Measurements from ENCODE around the gene UBE2D4. TPM values are rescaled to one million over a fixed set of nuclear protein-coding genes. Genes with fewer than 3 reads are reported as not detected.

Gene UBE2D4
- polyA plus RNA-seq, 4 donors, result 19.7 to 22.8 (median 21.2) TPM

Other genes with a start within 250 kb of the UBE2D4 start
- 10 to 100 TPM; 61.2 to 86.5 (median 72.0) TPM for gene COA1, start 196.9 kb upstream of the UBE2D4 start, polyA plus RNA-seq (ENCODE audit: insufficient read length in 4 of 4)
- gene BLVRA, start 167.8 kb upstream of the UBE2D4 start, polyA plus RNA-seq (ENCODE audit: insufficient read length in 4 of 4), result 10 to 100 TPM; 48.6 to 63.2 (median 54.2) TPM
- gene MRPS24, start 56.9 kb upstream of the UBE2D4 start, polyA plus RNA-seq (ENCODE audit: insufficient read length in 4 of 4), result 100 to 1,000 TPM in 1 of 4 donors, 10 to 100 TPM in 3; 74.2 to 118 (median 87.5) TPM
- 10 to 100 TPM; 30.0 to 39.4 (median 34.8) TPM for gene URGCP, start 19.8 kb upstream of the UBE2D4 start, polyA plus RNA-seq (ENCODE audit: insufficient read length in 4 of 4)
- gene SPDYE1, start 71.5 kb downstream of the UBE2D4 start, polyA plus RNA-seq (ENCODE audit: insufficient read length in 4 of 4), result 1 to 10 TPM in 2 of 4 donors, under 1 TPM in 2; 0.48 to 2.9 (median 1.2) TPM
- 10 to 100 TPM; 62.6 to 86.2 (median 77.5) TPM for gene DBNL, start 118.3 kb downstream of the UBE2D4 start, polyA plus RNA-seq (ENCODE audit: insufficient read length in 4 of 4)
- 1 to 10 TPM; 2.2 to 3.4 (median 2.8) TPM for gene PGAM2, start 139.1 kb downstream of the UBE2D4 start, polyA plus RNA-seq (ENCODE audit: insufficient read length in 4 of 4)
- gene POLM, start 156.1 kb downstream of the UBE2D4 start, polyA plus RNA-seq (ENCODE audit: insufficient read length in 4 of 4), result 10 to 100 TPM; 15.2 to 38.7 (median 29.1) TPM
- 10 to 100 TPM; 58.4 to 82.4 (median 73.4) TPM for gene AEBP1, start 177.9 kb downstream of the UBE2D4 start, polyA plus RNA-seq (ENCODE audit: insufficient read length in 4 of 4)
- 100 to 1,000 TPM; 100 to 136 (median 123) TPM for gene POLD2, start 197.1 kb downstream of the UBE2D4 start, polyA plus RNA-seq (ENCODE audit: insufficient read length in 4 of 4)
- 1 to 10 TPM in 1 of 4 donors, under 1 TPM in 2, not detected in 1; 0.58 to 1.1 (median 0.81) TPM for gene MYL7, start 214.9 kb downstream of the UBE2D4 start, polyA plus RNA-seq (ENCODE audit: insufficient read length in 4 of 4)